ENCODE data around the gene KCNQ1OT1.

The KCNQ1OT1 gene

DNA sequence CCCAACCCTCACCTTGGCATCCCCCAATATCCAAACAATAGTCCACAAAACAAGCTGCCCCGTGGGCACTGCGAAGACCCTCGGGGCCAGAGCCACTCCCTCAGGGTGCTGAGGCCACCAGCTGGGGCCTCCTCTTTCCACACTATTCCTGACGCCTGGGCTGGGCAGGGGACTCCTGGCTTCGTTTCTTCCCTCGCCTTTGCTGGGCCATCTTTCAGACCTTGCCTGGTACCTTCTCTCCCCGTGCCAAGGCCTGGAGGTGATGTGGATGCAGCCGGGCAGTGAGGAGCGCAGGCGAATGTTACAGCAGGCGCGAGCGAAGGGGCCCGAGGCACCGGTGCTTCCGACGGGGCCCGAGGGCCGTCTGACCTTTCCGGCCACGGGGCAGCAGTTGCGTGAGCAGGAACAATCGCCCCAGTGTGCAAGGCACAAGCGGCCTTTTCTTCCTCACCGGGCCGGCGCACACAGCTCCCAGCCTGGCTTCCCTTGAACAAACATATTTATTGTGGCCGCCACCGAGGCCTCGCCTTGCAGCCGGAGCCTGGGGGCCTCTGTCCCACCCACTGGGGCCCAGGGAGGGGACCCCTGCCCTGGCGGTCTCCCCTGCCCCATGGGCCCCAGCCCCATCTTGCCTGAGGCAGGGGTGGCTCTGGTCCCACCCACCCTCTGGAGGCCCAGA is 32.6 kb upstream of the KCNQ1OT1 start:
- TF ChIP-seq POLR2A (IDR thresholded peaks at IDR 0.05; ENCODE audit: low read length) (no peak), GATA1 (IDR thresholded peaks at IDR 0.05; ENCODE audit: low read depth, low read length) (no peak)
- DNase-seq, result no peak

DNA sequence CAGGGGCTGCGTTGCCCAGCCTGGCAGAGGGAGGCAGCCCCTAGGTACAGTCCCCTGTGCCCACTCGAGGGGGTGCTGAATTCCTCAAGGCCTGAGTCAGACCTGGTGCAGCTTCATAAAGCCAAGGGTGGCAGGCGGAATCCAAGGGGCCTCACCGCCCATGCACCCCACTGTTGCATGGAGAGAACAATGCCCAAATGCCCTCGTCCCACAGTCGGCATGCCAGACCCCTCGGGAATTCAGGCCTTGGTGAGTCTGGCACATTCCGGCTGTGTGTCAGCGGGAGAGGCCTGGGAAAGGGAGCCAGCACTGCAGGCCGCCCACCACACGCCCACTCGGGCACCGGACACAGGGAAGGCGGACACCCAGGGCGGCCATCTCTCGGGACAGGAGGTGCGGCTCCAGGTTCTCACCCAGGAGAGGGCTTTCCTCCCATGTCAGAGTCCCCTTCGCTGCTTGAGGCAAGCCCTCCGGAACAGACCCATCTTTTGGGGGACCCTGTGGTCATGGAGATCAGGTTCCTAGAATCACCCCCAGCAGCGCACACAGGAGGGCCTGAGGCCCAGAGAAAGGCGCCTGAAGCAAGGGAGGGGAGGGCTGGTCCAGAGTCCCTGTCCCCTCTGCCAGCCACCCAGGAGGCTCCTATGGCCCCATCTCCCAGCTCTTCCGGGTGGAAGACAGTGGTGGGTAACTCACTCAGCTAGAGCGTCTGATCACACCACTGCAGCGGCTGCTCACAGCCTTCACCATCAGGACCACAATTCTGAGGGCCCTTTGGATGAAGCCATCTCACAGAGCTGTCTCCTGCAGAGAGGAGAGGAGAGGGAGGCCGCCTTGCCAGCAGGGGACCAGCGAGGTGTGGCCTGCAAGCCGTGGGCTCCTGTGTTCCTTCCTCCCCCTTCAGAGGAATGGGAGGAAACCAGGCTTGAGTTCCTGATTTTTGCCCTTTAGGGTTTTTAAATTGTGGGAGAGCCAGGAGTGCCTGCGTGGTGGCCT is 31.6 kb upstream of the KCNQ1OT1 start:
- DNase-seq, result no peak
- TF ChIP-seq GATA1 (IDR thresholded peaks at IDR 0.05; ENCODE audit: low read depth, low read length), result no peak
- no peak for TF ChIP-seq POLR2A (IDR thresholded peaks at IDR 0.05; ENCODE audit: low read length)

GRCh38 chr11:2730272-2731129 is 30.7 kb upstream of the KCNQ1OT1 start:
- no peak for DNase-seq
- TF ChIP-seq POLR2A (IDR thresholded peaks at IDR 0.05; ENCODE audit: low read length), result no peak
- no peak for TF ChIP-seq GATA1 (IDR thresholded peaks at IDR 0.05; ENCODE audit: low read depth, low read length)

DNA sequence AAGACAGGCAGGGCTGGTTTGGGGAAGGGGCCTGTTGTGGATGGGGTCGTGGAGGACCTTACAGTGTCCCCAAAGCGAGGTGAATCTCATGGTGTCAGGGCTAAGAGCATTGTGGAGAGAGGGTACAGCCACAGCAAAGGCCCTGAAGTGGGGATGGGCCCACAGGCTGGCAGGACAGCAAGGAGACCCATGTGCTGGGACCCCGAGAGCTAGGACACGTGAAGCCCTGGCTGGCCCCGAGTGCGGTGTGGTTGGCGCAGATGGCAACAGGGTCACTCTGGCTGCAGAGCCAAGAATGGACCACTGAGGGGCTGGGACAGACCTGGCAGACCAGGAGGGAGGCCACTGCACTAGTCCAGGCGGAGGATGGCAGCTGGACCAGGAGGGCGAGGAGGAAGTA is 30.0 kb upstream of the KCNQ1OT1 start:
- TF ChIP-seq POLR2A (IDR thresholded peaks at IDR 0.05; ENCODE audit: low read length) (no peak), GATA1 (IDR thresholded peaks at IDR 0.05; ENCODE audit: low read depth, low read length) (no peak)
- DNase-seq, result no peak

GRCh38 chr11:2728663-2729332 is 29.0 kb upstream of the KCNQ1OT1 start:
- TF ChIP-seq GATA1 (IDR thresholded peaks at IDR 0.05; ENCODE audit: low read depth, low read length) (no peak), POLR2A (IDR thresholded peaks at IDR 0.05; ENCODE audit: low read length) (no peak)
- DNase-seq, result no peak

DNA sequence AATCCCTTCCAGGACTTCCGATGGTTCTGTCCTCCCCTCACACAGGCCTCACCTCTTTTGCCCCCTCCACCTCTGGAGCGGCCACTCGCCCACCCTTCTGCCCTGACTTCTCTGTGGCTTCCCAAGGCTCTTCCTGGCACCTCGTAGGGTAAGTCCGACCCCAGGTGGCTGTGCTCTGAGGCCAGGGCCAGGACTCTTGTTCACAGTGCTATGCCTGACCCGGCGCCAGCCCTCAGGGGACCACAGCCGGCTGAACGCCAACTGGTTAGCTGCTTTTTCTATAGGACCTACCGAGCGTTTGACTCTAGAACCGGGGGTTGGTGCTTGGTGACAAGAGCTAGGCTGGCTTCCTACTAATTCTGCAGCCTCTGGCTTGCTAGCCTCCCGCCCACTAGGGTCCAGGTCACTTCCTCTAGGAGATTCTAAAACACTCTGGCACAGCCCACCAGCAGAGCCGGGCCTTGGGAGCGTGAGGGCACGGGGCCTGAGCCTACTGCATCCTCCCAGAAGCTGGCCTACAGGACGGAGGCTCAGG is 28.4 kb upstream of the KCNQ1OT1 start:
- no peak for DNase-seq
- TF ChIP-seq POLR2A (IDR thresholded peaks at IDR 0.05; ENCODE audit: low read length) (no peak), GATA1 (IDR thresholded peaks at IDR 0.05; ENCODE audit: low read depth, low read length) (no peak)

DNA sequence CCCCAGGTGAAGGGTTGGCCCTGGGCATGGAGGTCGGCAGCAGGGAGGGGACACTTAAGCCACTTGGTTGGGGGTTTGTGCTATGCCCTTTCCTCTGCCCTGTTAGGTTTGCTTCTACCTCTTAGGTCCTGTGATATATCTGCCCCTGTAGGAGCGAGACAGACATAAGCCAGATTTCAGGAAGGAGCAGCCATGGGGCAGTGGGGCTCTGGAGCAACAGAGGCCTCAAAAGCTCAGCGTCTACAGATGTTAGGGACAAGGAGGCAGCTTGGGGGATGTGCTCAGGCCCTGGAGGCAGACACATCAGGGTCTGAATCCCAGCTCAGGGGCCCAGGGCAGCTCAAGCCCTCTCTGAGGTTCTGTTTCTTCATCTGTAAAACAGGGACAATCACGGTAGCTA is 27.2 kb upstream of the KCNQ1OT1 start:
- TF ChIP-seq POLR2A (IDR thresholded peaks at IDR 0.05; ENCODE audit: low read length), result no peak
- no peak for TF ChIP-seq GATA1 (IDR thresholded peaks at IDR 0.05; ENCODE audit: low read depth, low read length)
- no peak for DNase-seq

- no peak for TF ChIP-seq GATA1 (IDR thresholded peaks at IDR 0.05; ENCODE audit: low read depth, low read length)
- TF ChIP-seq POLR2A (IDR thresholded peaks at IDR 0.05; ENCODE audit: low read length), result no peak
- no peak for DNase-seq
Measured at GRCh38 chr11:2725368-2726300, 25.8 kb upstream of the KCNQ1OT1 start.

DNA sequence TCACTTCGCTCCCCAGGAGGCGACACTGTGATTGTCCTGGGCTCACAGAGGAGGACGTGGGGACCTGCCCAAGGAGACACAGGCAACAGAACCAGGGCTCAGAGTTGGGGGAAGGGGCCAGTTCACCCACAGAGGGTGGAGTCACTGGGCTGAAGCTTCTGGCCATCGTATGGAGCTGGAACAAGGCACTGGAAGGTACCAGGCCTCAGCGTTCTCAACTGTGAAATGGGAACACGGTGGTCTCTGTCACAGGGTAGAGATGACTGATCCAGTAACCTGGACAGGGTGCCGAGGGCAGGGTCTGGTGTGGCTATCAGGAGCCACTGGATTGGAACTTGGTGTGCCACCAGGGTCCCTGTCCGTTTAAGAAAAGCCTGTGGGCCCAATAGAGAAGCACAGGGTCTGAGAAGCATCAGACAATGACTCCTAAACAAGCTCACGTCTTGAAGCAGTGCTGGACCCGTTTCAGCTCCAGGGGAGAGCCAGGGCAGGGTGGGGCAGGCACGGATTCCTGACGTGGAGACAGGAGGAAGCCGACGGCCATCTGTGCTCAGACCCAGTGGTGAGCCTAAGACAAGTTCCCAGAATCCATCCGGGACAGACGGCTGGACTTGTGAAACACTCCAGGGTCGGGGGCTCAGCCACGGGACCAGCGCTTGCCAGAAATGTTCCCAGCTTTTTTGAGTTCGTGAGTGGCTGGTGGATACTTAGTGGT is 25.0 kb upstream of the KCNQ1OT1 start:
- TF ChIP-seq POLR2A (IDR thresholded peaks at IDR 0.05; ENCODE audit: low read length) (no peak), GATA1 (IDR thresholded peaks at IDR 0.05; ENCODE audit: low read depth, low read length) (no peak)
- DNase-seq, result no peak

- TF ChIP-seq POLR2A (IDR thresholded peaks at IDR 0.05; ENCODE audit: low read length) (no peak), GATA1 (IDR thresholded peaks at IDR 0.05; ENCODE audit: low read depth, low read length) (no peak)
- DNase-seq, result no peak
Measured at GRCh38 chr11:2724104-2724503, 24.3 kb upstream of the KCNQ1OT1 start.

- no peak for TF ChIP-seq POLR2A (IDR thresholded peaks at IDR 0.05; ENCODE audit: low read length)
- no peak for TF ChIP-seq GATA1 (IDR thresholded peaks at IDR 0.05; ENCODE audit: low read depth, low read length)
- DNase-seq, result no peak
Measured at GRCh38 chr11:2722955-2723354, 23.2 kb upstream of the KCNQ1OT1 start.

Data from erythroblast (primary cell).